Rectal smooth muscle tissue (tissue), 1 donor: ENCODE measurements around the gene KRT82.
A peak's percentile ranks its signal among the peaks of the same experiment; 100 is the strongest.

Source experiments
- H3K27ac ChIP-seq: one replicate; pipeline ENCODE4 v1.7.0; 2013; ENCODE audit warnings: low read depth, low read length, inconsistent platforms
- H3K27me3 ChIP-seq: one replicate; pipeline ENCODE4 v1.7.0; 2013; ENCODE audit warnings: low read length; ENCODE audit not compliant: control insufficient read depth, insufficient read depth
- H3K36me3 ChIP-seq: one replicate; pipeline ENCODE4 v1.7.0; 2013; ENCODE audit warnings: low read length; ENCODE audit not compliant: control insufficient read depth, insufficient read depth
- H3K4me1 ChIP-seq: one replicate; pipeline ENCODE4 v1.7.0; 2013; ENCODE audit warnings: low read length; ENCODE audit not compliant: control insufficient read depth, insufficient read depth
- H3K4me3 ChIP-seq: one replicate; pipeline ENCODE4 v1.7.0; 2013; ENCODE audit warnings: low read length
- H3K9ac ChIP-seq: one replicate; pipeline ENCODE4 v1.7.0; 2013; ENCODE audit warnings: low read length

The KRT82 gene

GRCh38 chr12:52383331-52383730, 22.8 kb downstream of the KRT82 start:
- Histone ChIP-seq H3K27ac (no peak overlapping the region), H3K27me3 (no peaks in the 10 kb centered on the region), H3K36me3 (no peaks in the 10 kb centered on the region), H3K4me1 (no peaks in the 10 kb centered on the region), H3K4me3 (no peak overlapping the region), H3K9ac (no peak overlapping the region)

- Histone ChIP-seq H3K4me1 (no peaks in the 10 kb centered on the region), H3K4me3 (no peak overlapping the region), H3K27me3 (no peaks in the 10 kb centered on the region), H3K36me3 (no peaks in the 10 kb centered on the region), H3K27ac (no peak overlapping the region), H3K9ac (no peak overlapping the region)
Measured at GRCh38 chr12:52382854-52383253, 23.3 kb downstream of the KRT82 start.

DNA sequence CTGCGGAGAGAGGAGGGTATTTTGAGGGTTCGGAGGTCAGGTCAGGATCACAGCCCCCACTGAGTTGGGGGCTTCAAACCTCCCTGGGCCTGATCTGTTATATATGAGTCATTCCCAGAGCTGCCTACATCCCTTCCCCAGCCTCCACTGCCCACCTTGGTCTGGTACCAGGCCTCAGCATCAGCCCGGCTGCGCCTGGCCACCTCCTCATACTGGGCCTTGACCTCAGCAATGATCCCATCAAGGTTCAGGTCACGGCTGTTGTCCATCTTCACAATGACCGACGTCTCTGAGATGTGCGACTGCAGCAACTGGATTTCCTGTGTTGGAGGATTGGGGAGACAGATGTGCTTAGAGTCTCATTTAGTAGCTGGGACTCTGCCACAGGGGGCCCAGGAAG, 24.9 kb downstream of the KRT82 start:
- no peaks in the 10 kb centered on the region for H3K27me3 ChIP-seq
- no peak overlapping the region for H3K4me3 ChIP-seq
- no peak overlapping the region for H3K9ac ChIP-seq
- no peaks in the 10 kb centered on the region for H3K36me3 ChIP-seq
- no peaks in the 10 kb centered on the region for H3K4me1 ChIP-seq
- no peak overlapping the region for H3K27ac ChIP-seq

DNA sequence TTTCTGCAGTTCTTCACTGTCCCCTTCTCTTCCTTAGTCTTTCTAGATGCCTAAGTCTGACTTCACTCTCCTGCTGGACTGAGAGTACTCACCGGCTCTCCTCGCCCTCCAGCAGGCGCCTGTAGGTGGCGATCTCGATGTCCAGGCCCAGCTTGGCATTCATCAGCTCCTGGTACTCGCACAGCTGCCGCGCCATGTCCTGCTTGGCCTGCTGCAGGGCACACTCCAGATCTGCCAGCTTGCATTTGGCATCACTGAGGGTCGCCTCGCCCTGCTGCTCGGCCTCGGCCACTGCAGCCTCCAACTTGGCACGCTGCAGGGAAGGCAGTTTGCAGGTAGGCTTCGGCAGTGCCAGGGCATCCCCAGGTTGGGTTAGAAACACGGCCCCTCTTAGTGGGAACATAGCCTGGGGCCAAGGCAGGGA, 25.9 kb downstream of the KRT82 start:
- H3K4me3 ChIP-seq = no peak overlapping the region
- no peaks in the 10 kb centered on the region for H3K36me3 ChIP-seq
- no peaks in the 10 kb centered on the region for H3K27me3 ChIP-seq
- H3K27ac ChIP-seq = no peak overlapping the region
- H3K9ac ChIP-seq = no peak overlapping the region
- no peaks in the 10 kb centered on the region for H3K4me1 ChIP-seq

DNA sequence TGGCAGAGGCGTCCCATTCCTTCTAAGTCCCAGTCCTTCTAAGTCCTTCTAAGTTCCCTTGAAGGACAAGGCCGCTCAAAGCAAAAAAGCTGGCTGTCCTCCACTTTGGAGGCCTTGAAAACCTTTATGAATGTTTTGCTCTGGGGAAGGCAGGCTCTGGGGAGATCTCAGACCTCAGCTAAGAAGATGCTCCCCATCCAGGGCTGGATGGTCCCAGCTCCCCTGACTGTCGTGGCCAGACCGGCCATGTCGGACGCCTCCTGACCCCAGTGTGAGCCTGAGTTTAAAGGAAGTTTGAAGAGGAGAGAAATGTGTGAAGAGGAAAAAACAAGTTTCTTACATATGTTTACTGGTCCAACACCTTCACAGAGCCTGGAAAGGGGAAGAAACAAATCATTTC, 26.6 kb downstream of the KRT82 start:
- H3K4me3 ChIP-seq = no peak overlapping the region
- no peak overlapping the region for H3K9ac ChIP-seq
- no peaks in the 10 kb centered on the region for H3K27me3 ChIP-seq
- no peaks in the 10 kb centered on the region for H3K4me1 ChIP-seq
- H3K36me3 ChIP-seq = no peaks in the 10 kb centered on the region
- no peak overlapping the region for H3K27ac ChIP-seq

DNA sequence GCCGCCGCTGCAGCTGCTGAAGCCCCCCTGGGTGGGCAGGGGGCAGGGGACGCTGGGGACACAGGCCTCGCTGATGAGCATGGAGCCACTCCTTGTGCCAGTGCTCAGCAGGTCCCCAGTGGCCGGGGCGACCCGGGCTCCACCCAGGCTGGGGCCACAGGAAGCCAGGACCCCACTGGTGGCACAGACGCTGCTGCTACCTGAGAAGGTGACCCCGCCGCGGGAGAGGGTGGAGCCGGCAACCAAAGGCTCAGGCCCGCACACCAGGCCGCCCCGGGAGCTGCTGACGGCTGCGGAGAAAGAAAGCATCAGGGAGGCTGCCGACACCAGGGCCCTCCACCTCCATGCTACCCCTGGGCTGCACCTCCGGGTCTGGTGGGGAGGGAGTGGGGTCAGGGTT, 28.0 kb downstream of the KRT82 start:
- Histone ChIP-seq H3K27ac (no peak overlapping the region), H3K27me3 (no peaks in the 10 kb centered on the region), H3K36me3 (no peaks in the 10 kb centered on the region), H3K9ac (no peak overlapping the region), H3K4me1 (no peaks in the 10 kb centered on the region), H3K4me3 (no peak overlapping the region)

DNA sequence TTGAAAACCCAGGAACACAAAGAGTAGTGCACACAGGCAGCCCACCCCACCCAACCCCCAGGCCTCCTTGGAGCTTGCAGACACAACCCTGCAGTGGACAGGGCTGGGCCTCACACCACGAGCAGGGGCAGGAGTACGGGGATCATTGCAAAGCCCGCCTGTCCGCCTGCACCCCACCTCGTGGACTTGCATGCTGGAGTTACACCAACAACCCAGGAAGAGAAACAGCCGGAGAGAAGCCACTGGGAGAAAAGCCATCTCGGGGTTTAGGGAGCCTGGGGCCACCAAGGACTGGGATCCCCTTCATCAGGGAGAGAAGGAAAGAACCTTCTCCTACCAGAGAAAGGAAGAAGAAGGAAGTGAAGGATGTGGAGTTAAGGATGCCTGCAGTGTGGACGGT, 28.9 kb downstream of the KRT82 start:
- H3K4me3 ChIP-seq = no peak overlapping the region
- no peak overlapping the region for H3K27ac ChIP-seq
- H3K27me3 ChIP-seq = no peaks in the 10 kb centered on the region
- H3K4me1 ChIP-seq = no peaks in the 10 kb centered on the region
- H3K9ac ChIP-seq = no peak overlapping the region
- H3K36me3 ChIP-seq = no peaks in the 10 kb centered on the region

DNA sequence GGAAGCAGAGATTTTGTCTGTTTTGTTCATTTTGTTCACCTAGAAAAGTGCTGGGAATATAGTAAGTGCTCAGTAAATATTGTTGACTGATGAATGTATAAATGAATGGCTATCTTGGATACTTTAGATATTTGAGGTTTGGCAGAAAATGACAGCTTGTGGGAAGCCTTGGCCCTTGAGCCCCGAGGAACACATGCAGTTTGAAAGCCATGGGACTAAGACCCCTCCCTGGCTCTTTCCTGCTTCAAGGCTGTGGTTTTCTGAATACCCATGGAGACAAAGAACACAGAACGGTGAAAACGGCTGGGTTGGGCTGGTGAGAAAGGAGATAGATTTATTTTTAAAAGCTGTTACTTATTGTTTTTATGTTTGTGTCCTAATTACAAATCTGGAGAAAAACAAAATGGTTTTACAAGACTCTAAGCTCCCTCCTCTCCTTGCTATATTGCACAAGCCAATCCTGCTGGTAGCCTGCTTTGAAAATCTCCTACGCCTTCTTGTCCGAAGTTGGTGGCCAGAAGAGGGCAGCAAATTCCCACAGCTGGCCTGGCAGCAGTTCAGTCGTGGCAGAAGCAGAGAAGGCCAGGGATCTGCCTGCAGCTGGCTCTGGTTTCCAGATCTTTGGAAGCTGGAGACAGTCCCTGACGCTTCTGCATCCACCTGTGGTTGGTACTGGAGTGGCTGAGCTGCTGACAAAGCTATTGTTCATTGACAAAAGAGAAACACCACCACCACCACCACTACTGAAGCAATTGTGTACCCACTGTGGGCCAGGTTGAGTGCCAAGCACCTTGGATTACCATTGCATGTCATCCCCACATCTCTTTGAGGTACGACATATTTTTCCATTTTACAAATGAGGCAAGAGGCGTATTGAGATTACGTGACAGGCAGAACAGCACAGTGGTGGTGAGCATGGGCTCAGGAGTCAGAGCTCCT, 33.6 kb downstream of the KRT82 start:
- H3K27ac ChIP-seq = no peak overlapping the region
- no peak overlapping the region for H3K9ac ChIP-seq
- no peaks in the 10 kb centered on the region for H3K36me3 ChIP-seq
- H3K4me1 ChIP-seq = peaks cover 3% of the 10 kb centered on the region
- H3K27me3 ChIP-seq = peaks cover 2% of the 10 kb centered on the region
- no peak overlapping the region for H3K4me3 ChIP-seq

DNA sequence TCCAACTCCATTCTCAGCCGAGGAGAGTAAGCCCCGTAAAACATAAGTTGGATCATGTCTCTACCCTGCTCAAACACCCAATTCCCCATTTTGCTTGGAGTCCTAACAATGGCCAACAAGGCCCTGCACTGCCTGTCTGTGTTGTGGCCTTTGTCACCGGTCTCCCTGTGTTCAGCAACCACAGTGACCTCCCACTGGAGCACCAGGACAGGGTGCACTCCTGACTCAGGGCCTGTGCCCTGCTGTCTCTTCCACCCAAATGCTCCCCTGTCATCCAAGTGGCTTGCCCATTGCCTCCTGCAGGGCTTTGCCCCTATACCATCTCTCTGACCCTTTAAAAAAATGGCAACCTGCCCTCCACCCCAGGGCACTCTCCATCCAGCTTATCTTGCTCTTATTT, 34.4 kb downstream of the KRT82 start:
- Histone ChIP-seq H3K27ac (peak overlapping the region; percentile 30), H3K9ac (no peak overlapping the region)

GRCh38 chr12:52370926-52371608, 35.1 kb downstream of the KRT82 start:
- H3K27me3 ChIP-seq = peaks cover 2% of the 10 kb centered on the region
- H3K9ac ChIP-seq = no peak overlapping the region
- no peaks in the 10 kb centered on the region for H3K36me3 ChIP-seq
- no peak overlapping the region for H3K4me3 ChIP-seq
- H3K4me1 ChIP-seq = peaks cover 3% of the 10 kb centered on the region
- H3K27ac ChIP-seq = no peak overlapping the region

More for the DNA sequence above, 34.4 kb downstream of the KRT82 start:
- Histone ChIP-seq H3K4me3 (no peak overlapping the region), H3K36me3 (no peaks in the 10 kb centered on the region), H3K4me1 (peaks cover 3% of the 10 kb centered on the region), H3K27me3 (peaks cover 2% of the 10 kb centered on the region)

GRCh38 chr12:52369809-52370208, 36.3 kb downstream of the KRT82 start:
- Histone ChIP-seq H3K36me3 (no peaks in the 10 kb centered on the region), H3K9ac (no peak overlapping the region), H3K4me1 (peaks cover 3% of the 10 kb centered on the region), H3K4me3 (no peak overlapping the region), H3K27ac (no peak overlapping the region), H3K27me3 (peaks cover 2% of the 10 kb centered on the region)

- H3K27me3 ChIP-seq = peaks cover 2% of the 10 kb centered on the region
- no peak overlapping the region for H3K9ac ChIP-seq
- H3K4me1 ChIP-seq = peaks cover 3% of the 10 kb centered on the region
- H3K27ac ChIP-seq = no peak overlapping the region
- H3K36me3 ChIP-seq = no peaks in the 10 kb centered on the region
- H3K4me3 ChIP-seq = no peak overlapping the region
Measured at GRCh38 chr12:52369211-52369610, 36.9 kb downstream of the KRT82 start.
